Forelimb muscle (tissue), 1 donor: ENCODE measurements around the gene FBRS. TPM values are rescaled to one million over a fixed set of nuclear protein-coding genes. Genes with fewer than 3 reads are reported as not detected.

ENCODE experiments used
- DNase-seq: peaks from one replicate; pipeline ENCODE4 v3.0.0-alpha.2; 2013; ENCODE audit warnings: low read depth
- polyA plus RNA-seq: library from polyadenylated mRNA; unstranded; fragments of 120-200 nt; gene quantifications from one replicate; pipeline ENCODE4 v1.2.1, GENCODE V29; 2013; ENCODE audit not compliant: insufficient read length

The FBRS gene
- polyA plus RNA-seq, 1 donor = 33.8 TPM

- DNase-seq = no peak
These were observed 13.8 kb upstream of the FBRS start for GRCh38 chr16:30644334-30644830.

GRCh38 chr16:30645727-30646126, 12.5 kb upstream of the FBRS start:
- DNase-seq = no peak

DNA sequence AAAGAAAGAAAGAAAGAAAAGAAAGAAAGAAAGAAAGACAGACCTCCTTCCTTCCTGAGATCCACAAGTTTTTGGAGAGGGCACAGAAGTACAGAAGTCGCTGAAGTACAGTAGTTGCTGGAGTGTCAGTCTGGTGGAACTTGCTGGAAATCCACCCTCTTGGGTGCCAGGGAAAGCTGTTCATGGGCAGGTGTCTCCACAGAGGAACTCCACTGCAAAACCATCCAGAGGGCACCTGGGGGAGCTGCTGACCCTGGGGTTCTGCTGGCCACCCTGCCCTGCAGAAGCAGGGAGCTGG, 11.0 kb upstream of the FBRS start:
- DNase-seq = no peak

GRCh38 chr16:30649725-30650368, 8.4 kb upstream of the FBRS start:
- no peak for DNase-seq

DNA sequence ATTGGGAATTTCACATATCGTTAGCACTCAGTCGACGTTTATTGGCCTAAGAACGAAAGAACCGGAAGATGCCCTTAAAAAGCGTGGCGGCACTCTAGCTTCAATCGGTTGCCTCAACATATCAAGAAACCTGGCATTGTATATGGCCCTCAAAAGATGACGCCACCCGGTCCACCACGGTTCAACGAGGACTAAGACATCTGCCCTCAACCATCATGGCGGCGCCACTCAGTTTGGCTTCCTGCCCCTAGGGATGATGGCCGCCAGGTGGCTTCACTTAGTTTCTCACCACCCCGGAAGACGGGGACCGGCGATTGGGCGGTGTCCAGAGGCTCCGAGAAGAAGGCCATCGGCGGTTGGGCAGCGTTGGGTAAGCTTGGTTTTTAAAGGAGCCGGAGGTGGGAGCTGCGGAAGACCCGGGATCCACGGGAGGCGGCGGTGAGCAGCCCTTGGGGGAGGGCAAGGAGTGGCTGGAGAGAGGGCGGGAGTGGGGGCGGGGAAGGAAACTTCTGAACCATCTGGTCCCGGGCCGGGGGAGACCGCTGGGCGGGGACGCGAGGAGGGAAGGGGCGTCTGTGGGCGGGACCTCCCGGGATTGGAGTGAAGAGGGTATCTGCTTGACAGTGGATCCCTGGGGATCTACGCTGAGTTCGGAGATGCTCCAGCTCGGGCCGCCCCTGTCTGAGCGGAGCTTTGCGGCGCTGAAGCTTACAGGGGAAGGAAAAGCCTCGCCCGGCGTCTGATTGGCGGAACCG, 7.7 kb upstream of the FBRS start, which contains the start of gene PRR14:
Gene PRR14 (plus strand): TSS at position 592 of the 755 bp plus-strand sequence. CDS start 686 bp downstream, outside the sequence.
- DNase-seq = peak; percentile 98

GRCh38 chr16:30651124-30652004, 6.9 kb upstream of the FBRS start:
- DNase-seq = no peak

DNA sequence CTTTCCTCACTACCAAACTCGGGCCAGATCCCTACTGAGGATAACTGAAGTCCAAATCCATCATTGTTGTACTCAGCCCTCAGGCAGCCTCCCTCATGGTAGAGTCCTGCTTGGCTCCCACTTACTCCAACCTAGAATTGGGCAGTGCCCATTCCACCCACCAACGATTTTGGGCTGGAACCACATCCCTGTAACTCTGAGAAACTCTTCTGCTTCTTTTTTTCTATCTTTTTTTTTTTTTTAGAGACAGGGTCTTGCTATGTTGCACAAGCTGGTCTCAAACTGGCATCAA, 6.3 kb upstream of the FBRS start:
- no peak for DNase-seq

GRCh38 chr16:30652718-30653117, 5.5 kb upstream of the FBRS start:
- DNase-seq = no peak

DNA sequence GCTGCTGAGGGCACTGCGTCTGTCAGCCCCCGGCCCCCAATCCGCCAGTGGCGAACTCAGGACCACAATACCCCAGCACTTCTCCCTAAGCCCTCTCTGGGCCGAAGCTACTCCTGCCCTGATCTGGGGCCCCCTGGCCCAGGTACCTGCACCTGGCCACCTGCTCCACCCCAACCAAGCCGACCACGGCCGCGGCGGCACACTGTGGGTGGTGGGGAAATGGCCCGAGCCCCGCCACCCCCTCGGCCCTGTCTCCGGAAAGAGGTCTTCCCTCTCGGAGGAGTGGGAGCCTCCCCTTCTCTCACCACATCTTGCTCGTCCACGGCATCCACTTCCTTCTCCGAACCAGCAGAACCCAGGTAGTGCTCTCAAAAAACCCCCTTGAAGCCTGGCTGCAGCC, 3.4 kb upstream of the FBRS start:
- no peak for DNase-seq

GRCh38 chr16:30655815-30656347, 2.4 kb upstream of the FBRS start:
- no peak for DNase-seq

- no peak for DNase-seq
These were observed 1.8 kb upstream of the FBRS start for GRCh38 chr16:30656388-30656787.

- DNase-seq = no peak
These were observed 1.0 kb upstream of the FBRS start for GRCh38 chr16:30656974-30657865.

- peak; percentile 89 for DNase-seq
These were observed 688 bp downstream of the FBRS start for GRCh38 chr16:30658731-30659506.

- no peak for DNase-seq
These were observed 1.5 kb downstream of the FBRS start for GRCh38 chr16:30659507-30660423.

DNA sequence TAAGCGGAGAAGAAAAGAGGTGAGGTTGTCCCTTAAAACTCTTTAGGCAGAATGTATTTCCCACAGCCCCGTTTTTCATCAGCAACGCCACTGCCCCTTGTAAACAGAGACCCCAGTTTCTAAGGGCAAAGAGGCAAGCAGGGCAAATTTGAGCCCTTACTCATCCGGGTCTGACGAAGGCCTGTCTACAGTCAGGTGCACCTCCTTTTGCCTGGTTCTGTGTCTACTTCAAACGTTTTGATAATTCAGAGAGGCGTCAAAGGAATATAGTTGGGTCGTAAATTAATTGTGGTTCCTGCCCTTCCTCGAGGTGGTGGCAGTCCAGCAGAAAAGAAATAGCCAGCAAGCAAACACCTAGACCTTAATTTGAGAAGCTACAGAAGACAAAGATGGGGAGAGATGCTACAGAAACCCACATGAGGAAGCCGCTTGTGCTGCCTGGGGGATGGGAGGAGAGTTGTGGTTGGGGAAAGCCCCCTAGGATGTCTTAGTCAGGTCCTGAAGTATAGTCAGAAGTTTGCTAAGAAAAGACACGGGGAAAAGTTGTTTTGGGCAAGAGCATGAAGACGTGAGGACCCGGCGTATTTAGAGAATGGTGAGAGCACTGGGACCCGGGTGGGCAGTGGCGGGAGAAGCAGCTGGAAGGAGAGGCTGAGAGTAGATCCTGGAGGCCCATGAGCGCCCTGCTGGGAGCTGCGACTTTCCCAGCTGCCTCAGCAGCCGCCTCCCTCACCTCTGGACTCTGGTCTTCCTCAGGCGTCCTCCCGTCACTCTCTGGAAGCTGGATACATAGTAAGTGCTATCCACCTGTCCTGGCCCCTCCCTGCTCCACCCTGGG, 2.4 kb downstream of the FBRS start:
- no peak for DNase-seq

DNA sequence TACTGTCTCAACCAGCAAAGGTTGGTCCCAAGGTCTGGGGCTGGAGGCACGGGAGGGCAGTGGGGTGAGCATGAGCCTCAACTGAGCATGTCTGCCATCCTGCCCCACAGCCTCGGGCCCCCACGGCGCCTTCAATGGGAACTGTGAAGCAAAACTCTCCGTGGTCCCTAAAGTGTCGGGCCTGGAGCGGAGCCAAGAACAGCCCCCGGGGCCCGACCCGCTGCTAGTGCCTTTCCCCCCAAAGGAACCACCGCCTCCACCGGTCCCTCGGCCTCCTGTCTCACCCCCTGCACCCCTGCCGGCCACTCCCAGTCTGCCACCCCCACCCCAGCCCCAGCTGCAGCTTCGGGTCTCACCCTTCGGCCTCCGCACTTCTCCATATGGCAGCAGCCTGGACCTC, 4.2 kb downstream of the FBRS start:
- DNase-seq = no peak

- DNase-seq = no peak
These were observed 4.8 kb downstream of the FBRS start for GRCh38 chr16:30663038-30663437.

DNA sequence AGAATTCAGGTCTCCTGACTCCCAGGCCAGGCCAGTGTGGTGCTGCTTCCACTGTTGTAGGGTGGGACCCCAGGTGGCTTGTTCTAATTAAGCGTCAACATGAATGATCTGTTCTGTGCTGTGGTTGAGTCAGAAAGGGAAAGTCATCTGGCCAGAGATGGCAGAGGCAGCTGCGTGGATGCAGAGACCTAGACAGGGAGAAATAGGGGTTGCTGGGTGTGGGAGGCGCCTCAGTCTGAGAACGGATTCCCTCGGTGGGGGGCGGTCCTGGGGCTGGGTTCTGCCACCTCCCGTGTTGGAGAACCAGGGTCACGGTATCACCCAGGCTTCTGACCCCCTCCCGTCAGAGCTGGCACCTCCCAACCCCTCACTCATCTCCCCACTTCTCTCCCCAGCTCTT, 5.6 kb downstream of the FBRS start:
- DNase-seq = no peak
